Gastroesophageal sphincter (tissue), 3 donors: ENCODE results near the gene CRLF2.

Experiments used
- EP300 ChIP-seq: sonication (generic); formaldehyde crosslinking; IDR thresholded peaks from one replicate; pipeline ENCODE4 v1.6.1; 2017; ENCODE audit warnings: antibody characterized with exemption, mild to moderate bottlenecking
- POLR2A ChIP-seq, 2 donors: fragments of 450-650 bp; IDR thresholded peaks; one replicate each; pipeline ENCODE4 v1.6.1; 2017; ENCODE audit warnings: antibody characterized with exemption in 2 of 2, mild to moderate bottlenecking in 2 of 2, moderate library complexity in 1 of 2
- POLR2AphosphoS5 ChIP-seq: sonication (generic); formaldehyde crosslinking; IDR thresholded peaks from one replicate; pipeline ENCODE4 v1.6.1; 2017; ENCODE audit warnings: antibody characterized with exemption
- TF ChIP-seq, protein P1 (sequence below), 4 experiments: fragments of 200-600 bp in 2 of 4; fragments of 450-650 bp in 2 of 4; sonication (generic) in 1 of 4; IDR thresholded peaks; one replicate each; pipeline ENCODE4 v1.5.1; 2017 to 2019; ENCODE audit warnings: antibody characterized with exemption in 4 of 4, mild to moderate bottlenecking in 2 of 4, moderate library complexity in 2 of 4

DNA sequence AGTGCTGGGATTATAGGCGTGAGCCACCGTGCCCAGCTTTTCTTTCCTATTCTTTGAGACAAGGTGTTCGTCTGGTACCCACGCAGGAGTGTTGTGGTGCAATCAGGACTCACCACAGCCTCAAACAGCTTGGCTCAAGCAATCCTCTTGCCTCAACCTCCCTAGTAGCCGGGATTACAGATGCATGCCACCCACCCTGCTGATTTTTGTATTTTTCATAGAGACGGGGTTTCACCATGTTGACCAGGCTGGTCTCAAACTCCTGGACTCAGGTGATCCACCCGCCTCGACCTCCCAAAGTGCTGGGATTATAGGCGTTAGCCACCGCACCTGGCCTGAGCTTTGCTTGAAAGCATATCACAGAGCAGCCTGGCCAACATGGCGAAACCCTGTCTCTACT lies 1.5 kb upstream of the CRLF2 start:
- no peak for TF ChIP-seq POLR2AphosphoS5
- TF ChIP-seq, protein P1, sequence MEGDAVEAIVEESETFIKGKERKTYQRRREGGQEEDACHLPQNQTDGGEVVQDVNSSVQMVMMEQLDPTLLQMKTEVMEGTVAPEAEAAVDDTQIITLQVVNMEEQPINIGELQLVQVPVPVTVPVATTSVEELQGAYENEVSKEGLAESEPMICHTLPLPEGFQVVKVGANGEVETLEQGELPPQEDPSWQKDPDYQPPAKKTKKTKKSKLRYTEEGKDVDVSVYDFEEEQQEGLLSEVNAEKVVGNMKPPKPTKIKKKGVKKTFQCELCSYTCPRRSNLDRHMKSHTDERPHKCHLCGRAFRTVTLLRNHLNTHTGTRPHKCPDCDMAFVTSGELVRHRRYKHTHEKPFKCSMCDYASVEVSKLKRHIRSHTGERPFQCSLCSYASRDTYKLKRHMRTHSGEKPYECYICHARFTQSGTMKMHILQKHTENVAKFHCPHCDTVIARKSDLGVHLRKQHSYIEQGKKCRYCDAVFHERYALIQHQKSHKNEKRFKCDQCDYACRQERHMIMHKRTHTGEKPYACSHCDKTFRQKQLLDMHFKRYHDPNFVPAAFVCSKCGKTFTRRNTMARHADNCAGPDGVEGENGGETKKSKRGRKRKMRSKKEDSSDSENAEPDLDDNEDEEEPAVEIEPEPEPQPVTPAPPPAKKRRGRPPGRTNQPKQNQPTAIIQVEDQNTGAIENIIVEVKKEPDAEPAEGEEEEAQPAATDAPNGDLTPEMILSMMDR (IDR thresholded peaks at IDR 0.05) = no peak
- TF ChIP-seq EP300 = no peak
- TF ChIP-seq POLR2A (IDR thresholded peaks at IDR 0.05) = no peak
